OCI-LY1 (cell line): ENCODE measurements around the gene LYZL2.
"Not testable (repeated sequence)": the region's sequence is repeated elsewhere in the genome, so short reads cannot be mapped to it uniquely, and the experiment has no call there.

ENCODE experiments used
- H2AFZ ChIP-seq: fragments of 200-600 bp; sonication (generic), shearing (Covaris generic); 2 replicates; pipeline ENCODE4 v1.6.0; 2014; ENCODE audit warnings: antibody characterized with exemption, mild to moderate bottlenecking, low read length
- H3F3A ChIP-seq: fragments of 200-600 bp; sonication (generic), shearing (Covaris generic); 2 replicates; pipeline ENCODE4 v1.6.0; 2014; ENCODE audit warnings: mild to moderate bottlenecking, antibody characterized with exemption, low read length, moderate library complexity; ENCODE audit not compliant: insufficient read depth
- H3K27ac ChIP-seq: fragments of 200-600 bp; sonication (generic); 2 replicates; pipeline ENCODE4 v1.5.1; 2014; ENCODE audit warnings: low read length, mixed run types, mild to moderate bottlenecking, low read depth; ENCODE audit not compliant: poor library complexity, severe bottlenecking
- H3K27me3 ChIP-seq: fragments of 200-600 bp; sonication (generic); 2 replicates; pipeline ENCODE4 v1.6.0; 2014; ENCODE audit warnings: antibody characterized with exemption, mild to moderate bottlenecking, low read length, moderate library complexity; ENCODE audit not compliant: insufficient read depth
- H3K36me3 ChIP-seq: fragments of 200-600 bp; sonication (generic); 2 replicates; pipeline ENCODE4 v1.6.1; 2014; ENCODE audit warnings: mild to moderate bottlenecking, antibody characterized with exemption, low read length, moderate library complexity, mixed read lengths; ENCODE audit not compliant: insufficient read depth
- H3K4me1 ChIP-seq: fragments of 200-600 bp; sonication (generic); 2 replicates; pipeline ENCODE4 v1.5.1; 2014; ENCODE audit warnings: mild to moderate bottlenecking, low read length, moderate library complexity; ENCODE audit not compliant: insufficient read depth, severe bottlenecking
- H3K4me2 ChIP-seq: fragments of 200-600 bp; sonication (generic), shearing (Covaris generic); 2 replicates; pipeline ENCODE4 v1.6.1; 2014; ENCODE audit warnings: low read length
- H3K4me3 ChIP-seq: fragments of 200-600 bp; sonication (generic); 2 replicates; pipeline ENCODE4 v1.5.1; 2014; ENCODE audit warnings: low read length, low read depth, mild to moderate bottlenecking, mixed read lengths; ENCODE audit not compliant: poor library complexity, severe bottlenecking
- H3K79me2 ChIP-seq: fragments of 200-600 bp; shearing (Covaris generic); 2 replicates; pipeline ENCODE4 v1.6.1; 2016; ENCODE audit warnings: mixed run types, low read length, mixed read lengths; ENCODE audit not compliant: insufficient read depth
- H3K9ac ChIP-seq: fragments of 200-600 bp; sonication (generic), shearing (Covaris generic); 2 replicates; pipeline ENCODE4 v1.6.1; 2014; ENCODE audit warnings: mild to moderate bottlenecking, low read length, mixed read lengths
- H3K9me2 ChIP-seq: fragments of 200-600 bp; sonication (generic), shearing (Covaris generic); 2 replicates; pipeline ENCODE4 v1.6.1; 2014; ENCODE audit warnings: low read depth, mild to moderate bottlenecking, low read length, mixed read lengths
- H3K9me3 ChIP-seq: fragments of 200-600 bp; shearing (Covaris generic); 2 replicates; pipeline ENCODE4 v1.6.1; 2014; ENCODE audit warnings: low read length, mixed read lengths
- H4K20me1 ChIP-seq: fragments of 200-600 bp; sonication (generic), shearing (Covaris generic); 2 replicates; pipeline ENCODE4 v1.6.0; 2016; ENCODE audit warnings: mild to moderate bottlenecking, low read length; ENCODE audit not compliant: insufficient read depth
- CTCF ChIP-seq: fragments of 200-600 bp; sonication (generic), shearing (Covaris generic); IDR thresholded peaks from 2 replicates; pipeline ENCODE4 v1.5.1; 2017; ENCODE audit warnings: mild to moderate bottlenecking, antibody characterized with exemption, low read length, moderate library complexity, mixed read lengths
- EZH2 ChIP-seq: fragments of 200-600 bp; sonication (generic), shearing (Covaris generic); IDR thresholded peaks from 2 replicates; pipeline ENCODE4 v1.8.0; 2017; ENCODE audit warnings: borderline replicate concordance, mixed run types, mild to moderate bottlenecking, antibody characterized with exemption, low read length, moderate library complexity, mixed read lengths

The LYZL2 gene

GRCh38 chr10:30630571-30630970 is 1.0 kb upstream of the LYZL2 start:
- Histone ChIP-seq H3K4me1 (no peaks in the 10 kb centered on the region), H3K4me2 (no peak overlapping the region), H3K36me3 (no peaks in the 10 kb centered on the region), H3K9me2 (no peaks in the 10 kb centered on the region), H3K4me3 (no peak overlapping the region), H3K9ac (no peak overlapping the region), H4K20me1 (no peaks in the 10 kb centered on the region), H3K79me2 (no peaks in the 10 kb centered on the region), H3K27ac (no peak overlapping the region), H3K9me3 (no peaks in the 10 kb centered on the region), H3K27me3 (no peaks in the 10 kb centered on the region), H2AFZ (no peak overlapping the region), H3F3A (no peaks in the 10 kb centered on the region)
- TF ChIP-seq CTCF: no peak
- TF ChIP-seq EZH2: no peak

- H3K36me3 ChIP-seq, H3K4me2 ChIP-seq, H3K4me1 ChIP-seq, H2AFZ ChIP-seq, H3F3A ChIP-seq, H3K27me3 ChIP-seq, H3K9ac ChIP-seq, H3K4me3 ChIP-seq, H4K20me1 ChIP-seq, H3K9me3 ChIP-seq, H3K27ac ChIP-seq, H3K79me2 ChIP-seq, H3K9me2 ChIP-seq: not testable (repeated sequence)
Observed at GRCh38 chr10:30628576-30628975, 977 bp downstream of the LYZL2 start.

GRCh38 chr10:30626837-30627236 is 2.7 kb downstream of the LYZL2 start:
- H3K9ac ChIP-seq, H3K9me2 ChIP-seq, H3K27me3 ChIP-seq, H4K20me1 ChIP-seq, H3K4me2 ChIP-seq, H3K9me3 ChIP-seq, H3F3A ChIP-seq, H3K36me3 ChIP-seq, H2AFZ ChIP-seq, H3K79me2 ChIP-seq, H3K4me1 ChIP-seq, H3K4me3 ChIP-seq, H3K27ac ChIP-seq: not testable (repeated sequence)

- not testable (repeated sequence) for H2AFZ ChIP-seq, H3K9me2 ChIP-seq, H3K27ac ChIP-seq, H3K79me2 ChIP-seq, H4K20me1 ChIP-seq, H3K27me3 ChIP-seq, H3K4me3 ChIP-seq, H3K36me3 ChIP-seq, H3K4me1 ChIP-seq, H3K9ac ChIP-seq, H3K9me3 ChIP-seq, H3F3A ChIP-seq, H3K4me2 ChIP-seq
Observed at GRCh38 chr10:30626196-30626595, 3.4 kb downstream of the LYZL2 start.

- Histone ChIP-seq H3K9ac (no peak overlapping the region), H3K27ac (no peak overlapping the region), H3K4me3 (no peak overlapping the region), H3K4me1 (no peaks in the 10 kb centered on the region), H3K79me2 (no peaks in the 10 kb centered on the region), H3K36me3 (no peaks in the 10 kb centered on the region), H3K9me2 (no peaks in the 10 kb centered on the region), H3K4me2 (no peak overlapping the region), H3K27me3 (no peaks in the 10 kb centered on the region), H3K9me3 (no peaks in the 10 kb centered on the region), H4K20me1 (no peaks in the 10 kb centered on the region), H2AFZ (no peak overlapping the region), H3F3A (no peaks in the 10 kb centered on the region)
- TF ChIP-seq CTCF: no peak
- no peak for TF ChIP-seq EZH2
Observed at GRCh38 chr10:30625080-30625479, 4.5 kb downstream of the LYZL2 start.
